ENCODE data around the gene RYR2.

GRCh38 chr1:237788069-237788468 lies 746.1 kb downstream of the RYR2 start:
- TF ChIP-seq POLR2A (IDR thresholded peaks at IDR 0.05; ENCODE audit: low read depth, low read length) = no peak
- no peak for TF ChIP-seq TAF1 (IDR thresholded peaks at IDR 0.05; ENCODE audit: borderline replicate concordance, low read depth, low read length)
- no peak for TF ChIP-seq POLR2AphosphoS5 (IDR thresholded peaks at IDR 0.05; ENCODE audit: low read depth, low read length)
